MM.1S (cell line): Measurements from ENCODE around the gene NYAP2.

Source experiments
- DNase-seq: peaks from one replicate; pipeline ENCODE4 v3.0.0-alpha.2; 2015
- H2AFZ ChIP-seq: fragments of 300-600 bp; sonication (generic); 2 replicates; pipeline ENCODE4 v1.6.0; 2016; ENCODE audit warnings: antibody characterized with exemption, low read length
- H3F3A ChIP-seq: fragments of 300-600 bp; sonication (generic); 2 replicates; pipeline ENCODE4 v1.6.1; 2016; ENCODE audit warnings: mild to moderate bottlenecking, antibody characterized with exemption, low read length, moderate library complexity, mixed read lengths; ENCODE audit not compliant: insufficient read depth
- H3K27ac ChIP-seq: fragments of 300-600 bp; sonication (generic); 2 replicates; pipeline ENCODE4 v1.5.1; 2016; ENCODE audit warnings: mild to moderate bottlenecking, low read length
- H3K27me3 ChIP-seq: fragments of 300-600 bp; sonication (generic); replicated peaks from 2 replicates; pipeline ENCODE4 v1.6.0; 2016; ENCODE audit warnings: low read length; ENCODE audit not compliant: insufficient read depth
- H3K36me3 ChIP-seq: fragments of 300-600 bp; sonication (generic); replicated peaks from 2 replicates; pipeline ENCODE4 v1.6.1; 2016; ENCODE audit warnings: mild to moderate bottlenecking, low read length, mixed read lengths; ENCODE audit not compliant: insufficient read depth
- H3K4me1 ChIP-seq: fragments of 300-600 bp; sonication (generic); 2 replicates; pipeline ENCODE4 v1.6.1; 2016; ENCODE audit warnings: low read length, mixed read lengths
- H3K4me2 ChIP-seq: fragments of 300-600 bp; sonication (generic); 2 replicates; pipeline ENCODE4 v1.6.0; 2016; ENCODE audit warnings: low read depth, low read length
- H3K4me3 ChIP-seq: fragments of 300-600 bp; sonication (generic); 2 replicates; pipeline ENCODE4 v1.5.1; 2016; ENCODE audit warnings: low read length, mixed read lengths
- H3K79me2 ChIP-seq: fragments of 300-600 bp; sonication (generic); 2 replicates; pipeline ENCODE4 v1.6.1; 2016; ENCODE audit warnings: mixed run types, low read length, mixed read lengths
- H3K9ac ChIP-seq: fragments of 300-600 bp; sonication (generic); 2 replicates; pipeline ENCODE4 v1.6.1; 2016; ENCODE audit warnings: low read length, mixed read lengths
- H3K9me2 ChIP-seq: fragments of 300-600 bp; sonication (generic); replicated peaks from 2 replicates; pipeline ENCODE4 v1.6.1; 2016; ENCODE audit warnings: mild to moderate bottlenecking, low read length, mixed read lengths; ENCODE audit not compliant: insufficient read depth
- H3K9me3 ChIP-seq: fragments of 300-600 bp; sonication (generic); replicated peaks from 2 replicates; pipeline ENCODE4 v1.6.1; 2016; ENCODE audit warnings: mild to moderate bottlenecking, low read length, mixed read lengths; ENCODE audit not compliant: insufficient read depth
- H4K20me1 ChIP-seq: fragments of 300-600 bp; sonication (generic); 2 replicates; pipeline ENCODE4 v1.6.1; 2016; ENCODE audit warnings: mild to moderate bottlenecking, low read length, moderate library complexity, mixed read lengths; ENCODE audit not compliant: insufficient read depth
- CTCF ChIP-seq: fragments of 300-600 bp; sonication (generic); IDR thresholded peaks from 2 replicates; pipeline ENCODE4 v1.5.1; 2016; ENCODE audit warnings: antibody characterized with exemption, low read length, mixed read lengths
- EZH2 ChIP-seq: fragments of 300-600 bp; sonication (generic); optimal IDR thresholded peaks from 2 replicates; pipeline ENCODE3; 2017; ENCODE audit warnings: low read depth, mild to moderate bottlenecking, antibody characterized with exemption, low read length, mixed read lengths
- EZH2phosphoT487 ChIP-seq: fragments of 300-600 bp; sonication (generic); IDR thresholded peaks from 2 replicates; pipeline ENCODE4 v1.6.1; 2018; ENCODE audit warnings: antibody characterized with exemption, low read length

NYAP2 gene

GRCh38 chr2:225690153-225690552 lies 290.6 kb downstream of the NYAP2 start:
- no peak overlapping the region for H3K27ac ChIP-seq
- H3K4me3 ChIP-seq = no peak overlapping the region
- no peak overlapping the region for H3K4me2 ChIP-seq
- no peaks in the 10 kb centered on the region for H3K27me3 ChIP-seq
- no peak overlapping the region for H2AFZ ChIP-seq
- DNase-seq = no peak
- H3K79me2 ChIP-seq = no peaks in the 10 kb centered on the region
- no peaks in the 10 kb centered on the region for H3K9me3 ChIP-seq
- TF ChIP-seq CTCF (no peak), EZH2phosphoT487 (no peak), EZH2 (no peak)
- no peak overlapping the region for H3K9ac ChIP-seq
- no peaks in the 10 kb centered on the region for H3K36me3 ChIP-seq
- no peaks in the 10 kb centered on the region for H4K20me1 ChIP-seq
- H3K4me1 ChIP-seq = no peaks in the 10 kb centered on the region
- no peaks in the 10 kb centered on the region for H3K9me2 ChIP-seq
- no peaks in the 10 kb centered on the region for H3F3A ChIP-seq

- no peaks in the 10 kb centered on the region for H4K20me1 ChIP-seq
- no peak overlapping the region for H3K27ac ChIP-seq
- no peaks in the 10 kb centered on the region for H3K36me3 ChIP-seq
- no peak overlapping the region for H3K4me2 ChIP-seq
- H3F3A ChIP-seq = no peaks in the 10 kb centered on the region
- no peak for DNase-seq
- TF ChIP-seq EZH2 (no peak), CTCF (no peak), EZH2phosphoT487 (no peak)
- H2AFZ ChIP-seq = no peak overlapping the region
- H3K9me2 ChIP-seq = no peaks in the 10 kb centered on the region
- H3K9ac ChIP-seq = no peak overlapping the region
- no peaks in the 10 kb centered on the region for H3K79me2 ChIP-seq
- H3K4me3 ChIP-seq = no peak overlapping the region
- H3K9me3 ChIP-seq = no peaks in the 10 kb centered on the region
- H3K4me1 ChIP-seq = no peaks in the 10 kb centered on the region
- no peaks in the 10 kb centered on the region for H3K27me3 ChIP-seq
Measured at GRCh38 chr2:225691711-225692110, 292.2 kb downstream of the NYAP2 start.

- no peak for TF ChIP-seq EZH2phosphoT487
- TF ChIP-seq EZH2 = no peak
- no peak for TF ChIP-seq CTCF
- no peaks in the 10 kb centered on the region for H3K9me3 ChIP-seq
- no peak overlapping the region for H3K4me2 ChIP-seq
- H3K4me3 ChIP-seq = no peak overlapping the region
- no peaks in the 10 kb centered on the region for H3K79me2 ChIP-seq
- no peaks in the 10 kb centered on the region for H3K36me3 ChIP-seq
- no peaks in the 10 kb centered on the region for H3K4me1 ChIP-seq
- no peak overlapping the region for H2AFZ ChIP-seq
- no peak overlapping the region for H3K9ac ChIP-seq
- DNase-seq = no peak
- no peaks in the 10 kb centered on the region for H3K9me2 ChIP-seq
- no peak overlapping the region for H3K27ac ChIP-seq
- H3F3A ChIP-seq = no peaks in the 10 kb centered on the region
- no peaks in the 10 kb centered on the region for H3K27me3 ChIP-seq
- H4K20me1 ChIP-seq = no peaks in the 10 kb centered on the region
Measured at GRCh38 chr2:225693259-225693658, 293.7 kb downstream of the NYAP2 start.
